ENCODE data around the gene ARFRP1.

ARFRP1 gene

GRCh38 chr20:63702036-63702665 is 5.6 kb downstream of the ARFRP1 start:
- DNase-seq (ENCODE audit: low read depth in 2 of 2), result no peak

GRCh38 chr20:63701329-63702035 is 6.3 kb downstream of the ARFRP1 start:
- no peak for DNase-seq (ENCODE audit: low read depth in 2 of 2)

- no peak for DNase-seq (ENCODE audit: low read depth in 2 of 2)
Observed at GRCh38 chr20:63701051-63701328, 6.8 kb downstream of the ARFRP1 start.

- DNase-seq (ENCODE audit: low read depth in 2 of 2), result no peak
Observed at GRCh38 chr20:63700199-63701050, 7.4 kb downstream of the ARFRP1 start.

- no peak for DNase-seq (ENCODE audit: low read depth in 2 of 2)
Observed at GRCh38 chr20:63699466-63700198, 8.1 kb downstream of the ARFRP1 start.

- peak; percentile 47 to 51 for DNase-seq (ENCODE audit: low read depth in 2 of 2)
Observed at GRCh38 chr20:63698739-63699465, 8.9 kb downstream of the ARFRP1 start.

GRCh38 chr20:63697868-63698545 is 9.8 kb downstream of the ARFRP1 start:
- DNase-seq (ENCODE audit: low read depth in 2 of 2), result no peak

- no peak for DNase-seq (ENCODE audit: low read depth in 2 of 2)
Observed at GRCh38 chr20:63697357-63697867, 10.4 kb downstream of the ARFRP1 start.

GRCh38 chr20:63696628-63697356 is 11.0 kb downstream of the ARFRP1 start, which contains the start of gene TNFRSF6B:
TSS of gene TNFRSF6B (plus strand) at chr20:63696652. CDS start at chr20:63696768, 116 bp downstream.
- DNase-seq (ENCODE audit: low read depth in 2 of 2), result no peak

- no peak for DNase-seq (ENCODE audit: low read depth in 2 of 2)
Observed at GRCh38 chr20:63696306-63696627, 11.5 kb downstream of the ARFRP1 start.

GRCh38 chr20:63695424-63696305 is 12.1 kb downstream of the ARFRP1 start:
- no peak for DNase-seq (ENCODE audit: low read depth in 2 of 2)

- DNase-seq (ENCODE audit: low read depth in 2 of 2), result no peak
Observed at GRCh38 chr20:63694584-63695423, 13.0 kb downstream of the ARFRP1 start.

GRCh38 chr20:63693733-63694583 is 13.8 kb downstream of the ARFRP1 start:
- DNase-seq (ENCODE audit: low read depth in 2 of 2), result no peak

GRCh38 chr20:63693083-63693732 is 14.6 kb downstream of the ARFRP1 start:
- DNase-seq (ENCODE audit: low read depth in 2 of 2), result no peak

GRCh38 chr20:63692436-63693082 is 15.2 kb downstream of the ARFRP1 start:
- no peak for DNase-seq (ENCODE audit: low read depth in 2 of 2)

All from stimulated activated CD4-positive, alpha-beta T cell treated with anti-CD3 and anti-CD28 coated beads, Interleukin-4, amount 100 ng/mL, for 48 hours (primary cell).